Smooth muscle cell (in vitro differentiated cells): ENCODE data around the gene MAP3K20. TPM values are rescaled to one million over a fixed set of nuclear protein-coding genes. Genes with fewer than 3 reads are reported as not detected.

Experiments used
- DNase-seq: peaks from one replicate; lab custom pipeline; 2025; ENCODE audit not compliant: unreplicated experiment; lab: John Stamatoyannopoulos, UW
- H2AFZ ChIP-seq: fragments of 200-600 bp; sonication (generic); 2 replicates; pipeline ENCODE4 v1.6.0; 2016; ENCODE audit warnings: antibody characterized with exemption, low read depth, mild to moderate bottlenecking
- H3F3A ChIP-seq: fragments of 200-600 bp; sonication (generic); 2 replicates; pipeline ENCODE4 v1.6.0; 2017; ENCODE audit warnings: antibody characterized with exemption, low read depth
- H3K27ac ChIP-seq: fragments of 200-600 bp; sonication (generic); 2 replicates; pipeline ENCODE4 v1.5.1; 2016; ENCODE audit warnings: low read depth, mild to moderate bottlenecking
- H3K27me3 ChIP-seq: fragments of 200-600 bp; sonication (generic); 2 replicates; pipeline ENCODE4 v1.6.1; 2016; ENCODE audit warnings: low read depth, mild to moderate bottlenecking
- H3K36me3 ChIP-seq: fragments of 200-600 bp; sonication (generic); 2 replicates; pipeline ENCODE4 v1.5.1; 2016; ENCODE audit warnings: low read depth
- H3K4me1 ChIP-seq: fragments of 200-600 bp; sonication (generic); 2 replicates; pipeline ENCODE4 v1.5.1; 2016; ENCODE audit warnings: low read depth
- H3K4me2 ChIP-seq: fragments of 200-600 bp; sonication (generic); 2 replicates; pipeline ENCODE4 v1.6.0; 2016; ENCODE audit warnings: mild to moderate bottlenecking
- H3K4me3 ChIP-seq: fragments of 200-600 bp; sonication (generic); 2 replicates; pipeline ENCODE4 v1.5.1; 2016; ENCODE audit warnings: mild to moderate bottlenecking
- H3K79me2 ChIP-seq: fragments of 200-600 bp; sonication (generic); 2 replicates; pipeline ENCODE4 v1.6.0; 2016; ENCODE audit warnings: low read depth, mild to moderate bottlenecking
- H3K9ac ChIP-seq: fragments of 200-600 bp; sonication (generic); 2 replicates; pipeline ENCODE4 v1.6.0; 2016; ENCODE audit warnings: low read depth
- H3K9me3 ChIP-seq: fragments of 200-600 bp; sonication (generic); replicated peaks from 2 replicates; pipeline ENCODE4 v1.5.1; 2016; ENCODE audit warnings: low read depth
- H4K20me1 ChIP-seq: fragments of 200-600 bp; sonication (generic); 2 replicates; pipeline ENCODE4 v1.6.0; 2016; ENCODE audit warnings: low read depth
- WGBS: methylation state at CpG from one replicate; pipeline ENCODE4 v1.1.7; 2016; ENCODE audit warnings: low lambda C conversion rate; 5-methylcytosine and 5-hydroxymethylcytosine counted together
- polyA plus RNA-seq: library from polyadenylated mRNA; unstranded; fragments of >200 nt; fragmentation: Nextera tagmentation; extraction: Ambion mirVana; gene quantifications from 2 replicates; pipeline ENCODE4 v1.2.1, GENCODE V29; 2016
- total RNA-seq: library from RNA; depleted of rRNA; stranded (reverse); fragments of >200 nt; gene quantifications from 2 replicates; pipeline ENCODE4 v1.2.3, GENCODE V29; 2014
- TF ChIP-seq, protein P1 (sequence below): fragments of 200-600 bp; sonication (generic); IDR thresholded peaks from 2 replicates; pipeline ENCODE4 v1.5.1; 2017; ENCODE audit warnings: borderline replicate concordance, mild to moderate bottlenecking, antibody characterized with exemption; ENCODE audit not compliant: insufficient read depth, poor library complexity, severe bottlenecking

The MAP3K20 gene
- total and polyA plus RNA-seq, 2 experiments from 2014 or later, result 25.8 to 29.2 TPM

DNA sequence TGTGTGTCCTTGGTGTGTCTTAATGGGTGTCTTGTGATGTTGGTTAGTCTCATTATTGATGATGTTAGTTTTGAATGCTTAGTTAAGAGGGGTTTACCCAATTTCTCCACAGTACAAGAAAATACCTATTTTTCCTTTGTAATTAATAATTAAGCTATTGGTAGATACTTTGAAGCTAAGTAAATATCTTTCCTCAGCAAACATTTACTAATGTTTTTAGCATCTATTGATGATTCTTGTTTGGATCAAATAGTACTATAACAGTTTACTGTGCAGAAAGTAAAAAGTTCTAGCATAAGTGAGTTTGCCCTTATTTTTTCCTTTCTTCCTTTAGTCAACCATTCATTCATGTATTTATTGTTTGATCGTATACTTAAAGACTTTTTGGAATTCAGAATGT, 19.1 kb downstream of the MAP3K20 start:
- Histone ChIP-seq H3K27ac (no peak overlapping the region), H3K27me3 (no peaks in the 10 kb centered on the region), H3K9me3 (no peaks in the 10 kb centered on the region), H3K4me2 (no peak overlapping the region), H3K36me3 (peaks cover 7% of the 10 kb centered on the region), H3F3A (peaks cover 4% of the 10 kb centered on the region), H3K9ac (no peak overlapping the region), H2AFZ (no peak overlapping the region), H3K79me2 (peaks cover 13% of the 10 kb centered on the region), H4K20me1 (peaks cover 3% of the 10 kb centered on the region), H3K4me3 (no peak overlapping the region), H3K4me1 (peaks cover 7% of the 10 kb centered on the region)
- 93% methylated on average over 1 of the region's 1 CpG for WGBS
- TF ChIP-seq, protein P1, sequence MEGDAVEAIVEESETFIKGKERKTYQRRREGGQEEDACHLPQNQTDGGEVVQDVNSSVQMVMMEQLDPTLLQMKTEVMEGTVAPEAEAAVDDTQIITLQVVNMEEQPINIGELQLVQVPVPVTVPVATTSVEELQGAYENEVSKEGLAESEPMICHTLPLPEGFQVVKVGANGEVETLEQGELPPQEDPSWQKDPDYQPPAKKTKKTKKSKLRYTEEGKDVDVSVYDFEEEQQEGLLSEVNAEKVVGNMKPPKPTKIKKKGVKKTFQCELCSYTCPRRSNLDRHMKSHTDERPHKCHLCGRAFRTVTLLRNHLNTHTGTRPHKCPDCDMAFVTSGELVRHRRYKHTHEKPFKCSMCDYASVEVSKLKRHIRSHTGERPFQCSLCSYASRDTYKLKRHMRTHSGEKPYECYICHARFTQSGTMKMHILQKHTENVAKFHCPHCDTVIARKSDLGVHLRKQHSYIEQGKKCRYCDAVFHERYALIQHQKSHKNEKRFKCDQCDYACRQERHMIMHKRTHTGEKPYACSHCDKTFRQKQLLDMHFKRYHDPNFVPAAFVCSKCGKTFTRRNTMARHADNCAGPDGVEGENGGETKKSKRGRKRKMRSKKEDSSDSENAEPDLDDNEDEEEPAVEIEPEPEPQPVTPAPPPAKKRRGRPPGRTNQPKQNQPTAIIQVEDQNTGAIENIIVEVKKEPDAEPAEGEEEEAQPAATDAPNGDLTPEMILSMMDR, result no peak
- DNase-seq, result no peak

DNA sequence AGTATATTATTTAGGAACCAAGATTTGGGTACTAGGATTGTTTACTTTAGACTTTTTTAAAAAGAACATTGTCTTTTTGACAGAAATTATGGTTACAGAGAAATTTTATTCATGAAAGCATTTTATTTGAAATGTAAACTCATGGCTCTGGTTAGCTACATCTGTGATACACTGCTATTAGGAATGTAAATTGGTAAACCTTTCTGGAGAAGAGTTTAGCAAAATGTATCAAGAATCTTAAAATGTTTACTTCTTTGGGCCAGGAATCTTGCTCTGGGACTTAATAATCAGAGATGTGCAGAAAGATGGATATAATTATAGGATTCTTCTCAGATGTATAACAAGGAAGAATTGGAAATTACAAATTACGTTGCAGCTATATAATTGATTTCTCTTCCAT, 19.7 kb downstream of the MAP3K20 start:
- H3K9me3 ChIP-seq, result no peaks in the 10 kb centered on the region
- H3K27ac ChIP-seq, result no peak overlapping the region
- H3K36me3 ChIP-seq, result peaks cover 7% of the 10 kb centered on the region
- peaks cover 4% of the 10 kb centered on the region for H3F3A ChIP-seq
- no peak for DNase-seq
- peaks cover 12% of the 10 kb centered on the region for H3K79me2 ChIP-seq
- H2AFZ ChIP-seq, result no peak overlapping the region
- no peak overlapping the region for H3K4me2 ChIP-seq
- no peak overlapping the region for H3K4me3 ChIP-seq
- no peaks in the 10 kb centered on the region for H4K20me1 ChIP-seq
- TF ChIP-seq, protein P1, result no peak
- peaks cover 7% of the 10 kb centered on the region for H3K4me1 ChIP-seq
- H3K27me3 ChIP-seq, result no peaks in the 10 kb centered on the region
- H3K9ac ChIP-seq, result no peak overlapping the region
- 93% methylated on average over 1 of the region's 1 CpG for WGBS

DNA sequence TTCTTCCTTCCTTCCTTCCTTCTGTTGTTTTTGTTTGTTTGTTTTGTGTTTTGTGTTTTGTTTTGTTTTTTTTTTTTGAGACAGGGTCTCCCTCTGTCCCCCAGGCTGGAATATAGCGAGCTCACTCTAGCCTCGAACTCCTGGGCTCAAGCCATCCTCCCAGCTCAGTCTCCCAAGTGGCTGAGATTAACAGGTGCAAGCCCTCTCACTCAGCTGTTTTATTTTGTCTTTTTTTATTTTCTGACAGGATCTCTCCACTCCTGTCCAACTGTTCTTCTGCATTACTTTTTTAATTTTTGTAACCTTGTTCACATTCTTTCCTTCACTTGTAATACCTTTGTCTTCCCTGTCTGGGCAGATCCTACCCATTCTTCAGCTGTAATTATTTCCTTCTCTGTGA, 23.6 kb downstream of the MAP3K20 start:
- no peaks in the 10 kb centered on the region for H3F3A ChIP-seq
- H3K9me3 ChIP-seq, result no peaks in the 10 kb centered on the region
- H3K36me3 ChIP-seq, result no peaks in the 10 kb centered on the region
- TF ChIP-seq, protein P1, result no peak
- no peak overlapping the region for H3K4me2 ChIP-seq
- peaks cover 3% of the 10 kb centered on the region for H4K20me1 ChIP-seq
- no peaks in the 10 kb centered on the region for H3K4me1 ChIP-seq
- WGBS, result 100% methylated on average over 2 of the region's 2 CpGs
- DNase-seq, result no peak
- H3K27ac ChIP-seq, result no peak overlapping the region
- peaks cover 2% of the 10 kb centered on the region for H3K79me2 ChIP-seq
- H3K4me3 ChIP-seq, result no peak overlapping the region
- no peak overlapping the region for H2AFZ ChIP-seq
- H3K27me3 ChIP-seq, result no peaks in the 10 kb centered on the region
- no peak overlapping the region for H3K9ac ChIP-seq

DNA sequence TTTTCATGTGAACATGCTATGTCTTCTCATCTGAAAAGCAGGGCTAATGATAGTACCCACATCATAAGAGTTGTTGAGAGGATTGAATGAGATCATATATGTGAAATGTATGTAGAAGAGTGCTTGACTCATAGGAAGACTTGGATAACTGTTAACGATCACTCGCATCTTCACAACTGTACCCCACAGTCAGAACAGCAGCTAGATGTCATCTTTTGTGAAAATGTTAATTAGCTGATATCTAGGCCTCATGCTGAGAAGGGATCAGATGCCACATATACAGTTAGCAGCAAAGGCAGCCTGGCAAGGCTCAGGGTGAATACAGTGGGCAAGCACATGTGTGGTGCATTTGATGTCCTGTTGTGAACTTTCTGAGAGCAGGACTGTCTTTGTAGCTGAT, 24.2 kb downstream of the MAP3K20 start:
- Histone ChIP-seq H3F3A (no peaks in the 10 kb centered on the region), H3K27me3 (no peaks in the 10 kb centered on the region), H4K20me1 (peaks cover 3% of the 10 kb centered on the region), H3K4me3 (no peak overlapping the region), H3K9ac (no peak overlapping the region), H3K4me2 (no peak overlapping the region), H3K4me1 (no peaks in the 10 kb centered on the region), H3K27ac (no peak overlapping the region), H3K36me3 (no peaks in the 10 kb centered on the region), H3K9me3 (no peaks in the 10 kb centered on the region), H3K79me2 (no peaks in the 10 kb centered on the region), H2AFZ (no peak overlapping the region)
- no peak for DNase-seq
- 96% methylated on average over 2 of the region's 2 CpGs for WGBS
- TF ChIP-seq, protein P1, result no peak
